Gastrocnemius medialis (tissue), 4 donors: ENCODE results near the gene NUP54. TPM values are rescaled to one million over a fixed set of nuclear protein-coding genes. Genes with fewer than 3 reads are reported as not detected.

ENCODE experiments used
- ATAC-seq, 2 donors: fragments of 150-250 bp; one replicate each; pipeline ENCODE4 v1.9.1; 2016
- DNase-seq, 2 donors: peaks; one replicate each; pipeline ENCODE4 v3.0.0-alpha.2; 2019
- H3K27ac ChIP-seq, 4 donors: fragments of 200-600 bp; sonication (generic); 1 replicate in 1 of 4; 2 replicates in 3 of 4; pipeline ENCODE4 v1.5.1; 2016 to 2018; ENCODE audit warnings: mild to moderate bottlenecking in 2 of 4, moderate library complexity in 1 of 4
- H3K27me3 ChIP-seq, 3 donors: fragments of 200-600 bp; sonication (generic) in 2 of 3; 1 replicate in 1 of 3; 2 replicates in 2 of 3; pipeline versions ENCODE4 v1.5.1 to v1.6.0; 2016 to 2019; ENCODE audit warnings: mild to moderate bottlenecking in 1 of 3, moderate library complexity in 1 of 3
- H3K36me3 ChIP-seq, 2 donors: fragments of 200-600 bp; sonication (generic) in 1 of 2; one replicate each; pipeline ENCODE4 v1.5.1; 2017 to 2018
- H3K4me1 ChIP-seq, 2 donors: fragments of 200-600 bp; sonication (generic) in 1 of 2; one replicate each; pipeline ENCODE4 v1.5.1; 2016 to 2017; ENCODE audit warnings: mild to moderate bottlenecking in 2 of 2
- H3K4me3 ChIP-seq, 4 donors: fragments of 200-600 bp; sonication (generic) in 3 of 4; 1 replicate in 1 of 4; 2 replicates in 3 of 4; pipeline ENCODE4 v1.5.1; 2016 to 2019; ENCODE audit warnings: mild to moderate bottlenecking in 2 of 4
- H3K9me3 ChIP-seq, 3 donors: fragments of 200-600 bp; sonication (generic) in 2 of 3; 1 replicate in 1 of 3; 2 replicates in 2 of 3; pipeline ENCODE4 v1.5.1; 2016 to 2019
- POLR2A ChIP-seq, 2 donors: fragments of 450-650 bp; IDR thresholded peaks; one replicate each; pipeline ENCODE4 v1.6.1; 2017; ENCODE audit warnings: antibody characterized with exemption in 2 of 2, mild to moderate bottlenecking in 2 of 2, moderate library complexity in 2 of 2
- in situ Hi-C, 4 donors: fragments of 200-750 bp; cut with MboI; loops; one replicate each; pipeline versions ENCODE4 v1.15.0 to v1.8.0; 2017; ENCODE audit warnings: low sequenced_read_pairs in 4 of 4
- intact Hi-C: fragments of 100-400 bp; cut with DNase I; formaldehyde crosslinking; loops from one replicate; pipeline ENCODE4 v1.15.1; 2023; ENCODE audit warnings: low total_unique reads
- total RNA-seq, 4 donors: library from RNA; depleted of rRNA; stranded (reverse); fragments of >200 nt; gene quantifications; one replicate each; pipeline versions ENCODE4 v1.1.0 to v1.2.3, GENCODE V29; 2016
- TF ChIP-seq, protein P1 (sequence below), 5 experiments: fragments of 450-650 bp in 3 of 5; fragments of 200-600 bp in 2 of 5; sonication (generic) in 2 of 5; IDR thresholded peaks in 4 of 5; conservative IDR thresholded peaks in 1 of 5; 1 replicate in 4 of 5; 2 replicates in 1 of 5; pipeline ENCODE4 v1.5.1; 2016 to 2019; ENCODE audit warnings: antibody characterized with exemption in 5 of 5, mild to moderate bottlenecking in 3 of 5, moderate library complexity in 3 of 5

The NUP54 gene
- total RNA-seq, 4 donors from 2014 or later: 15.7 to 22.8 (median 20.0) TPM

DNA sequence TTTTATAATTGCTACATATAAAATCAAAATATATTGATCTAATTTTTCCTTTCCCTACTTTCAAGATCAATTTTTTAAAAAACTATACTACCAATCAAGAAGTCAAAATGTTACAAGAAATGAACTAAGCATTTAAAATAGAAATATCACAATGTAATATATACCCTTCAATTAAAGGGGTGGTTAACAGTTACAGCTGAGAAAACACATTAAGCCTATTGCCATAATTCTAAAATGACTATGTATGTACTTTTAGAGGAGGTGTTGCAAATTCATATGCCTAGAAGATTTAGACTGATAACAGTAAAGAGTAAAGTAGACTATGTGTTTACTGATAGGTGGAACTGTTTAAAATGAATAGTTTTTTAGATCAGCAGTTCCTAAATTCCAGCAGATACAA is 3.7 kb downstream of the NUP54 start:
- in situ Hi-C loops (no loop called here), intact Hi-C loops (loop anchor here (10.0 kb wide), 1 partner anchor 930 kb away; the partner anchor contains the start of gene CCNI)
- H3K27ac ChIP-seq: no peak overlapping the region
- H3K4me3 ChIP-seq: no peak overlapping the region
- ATAC-seq: no peak
- TF ChIP-seq, protein P1, sequence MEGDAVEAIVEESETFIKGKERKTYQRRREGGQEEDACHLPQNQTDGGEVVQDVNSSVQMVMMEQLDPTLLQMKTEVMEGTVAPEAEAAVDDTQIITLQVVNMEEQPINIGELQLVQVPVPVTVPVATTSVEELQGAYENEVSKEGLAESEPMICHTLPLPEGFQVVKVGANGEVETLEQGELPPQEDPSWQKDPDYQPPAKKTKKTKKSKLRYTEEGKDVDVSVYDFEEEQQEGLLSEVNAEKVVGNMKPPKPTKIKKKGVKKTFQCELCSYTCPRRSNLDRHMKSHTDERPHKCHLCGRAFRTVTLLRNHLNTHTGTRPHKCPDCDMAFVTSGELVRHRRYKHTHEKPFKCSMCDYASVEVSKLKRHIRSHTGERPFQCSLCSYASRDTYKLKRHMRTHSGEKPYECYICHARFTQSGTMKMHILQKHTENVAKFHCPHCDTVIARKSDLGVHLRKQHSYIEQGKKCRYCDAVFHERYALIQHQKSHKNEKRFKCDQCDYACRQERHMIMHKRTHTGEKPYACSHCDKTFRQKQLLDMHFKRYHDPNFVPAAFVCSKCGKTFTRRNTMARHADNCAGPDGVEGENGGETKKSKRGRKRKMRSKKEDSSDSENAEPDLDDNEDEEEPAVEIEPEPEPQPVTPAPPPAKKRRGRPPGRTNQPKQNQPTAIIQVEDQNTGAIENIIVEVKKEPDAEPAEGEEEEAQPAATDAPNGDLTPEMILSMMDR (IDR thresholded peaks at IDR 0.05 in 4 of 5, conservative IDR thresholded peaks at IDR 0.05 in 1 of 5): no peak
- TF ChIP-seq POLR2A (IDR thresholded peaks at IDR 0.05): no peak
- no peaks in the 10 kb centered on the region for H3K27me3 ChIP-seq
- peaks cover 30 to 35% of the 10 kb centered on the region in 2 donors for H3K4me1 ChIP-seq
- no peaks in the 10 kb centered on the region for H3K9me3 ChIP-seq
- DNase-seq: no peak
- H3K36me3 ChIP-seq: peaks cover 0 to 27% of the 10 kb centered on the region in 2 donors

DNA sequence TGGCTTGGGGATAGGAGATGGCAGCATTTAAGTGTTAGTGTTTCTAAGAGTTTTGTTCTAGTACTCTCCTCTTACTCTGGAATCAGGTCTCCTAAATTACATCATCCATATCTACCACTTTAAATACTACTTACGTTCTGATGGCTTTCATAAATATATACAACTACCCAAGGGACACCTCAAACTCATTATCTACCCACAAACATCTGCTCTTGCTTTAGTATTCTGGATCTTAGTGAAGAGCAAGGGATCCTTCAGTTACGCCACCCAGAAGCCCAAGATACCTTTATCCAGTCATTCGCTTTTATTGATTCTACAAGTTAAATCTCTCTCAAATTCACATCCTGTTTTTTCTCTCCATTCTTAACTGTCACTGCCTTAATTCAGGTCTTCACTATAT is 7.0 kb downstream of the NUP54 start:
- intact Hi-C loops: loop anchor here (10.0 kb wide), 1 partner anchor 934 kb away; the partner anchor contains the start of gene CCNI
- ATAC-seq: no peak
- in situ Hi-C loops: no loop called here
- no peak for DNase-seq
- TF ChIP-seq, protein P1 (IDR thresholded peaks at IDR 0.05 in 4 of 5, conservative IDR thresholded peaks at IDR 0.05 in 1 of 5): no peak
- TF ChIP-seq POLR2A (IDR thresholded peaks at IDR 0.05): no peak
- no peak overlapping the region for H3K4me3 ChIP-seq
- no peaks in the 10 kb centered on the region for H3K9me3 ChIP-seq
- no peak overlapping the region for H3K27ac ChIP-seq
- peaks cover 10 to 13% of the 10 kb centered on the region in 2 donors for H3K4me1 ChIP-seq
- H3K27me3 ChIP-seq: no peaks in the 10 kb centered on the region
- H3K36me3 ChIP-seq: peaks cover 0 to 31% of the 10 kb centered on the region in 2 donors

DNA sequence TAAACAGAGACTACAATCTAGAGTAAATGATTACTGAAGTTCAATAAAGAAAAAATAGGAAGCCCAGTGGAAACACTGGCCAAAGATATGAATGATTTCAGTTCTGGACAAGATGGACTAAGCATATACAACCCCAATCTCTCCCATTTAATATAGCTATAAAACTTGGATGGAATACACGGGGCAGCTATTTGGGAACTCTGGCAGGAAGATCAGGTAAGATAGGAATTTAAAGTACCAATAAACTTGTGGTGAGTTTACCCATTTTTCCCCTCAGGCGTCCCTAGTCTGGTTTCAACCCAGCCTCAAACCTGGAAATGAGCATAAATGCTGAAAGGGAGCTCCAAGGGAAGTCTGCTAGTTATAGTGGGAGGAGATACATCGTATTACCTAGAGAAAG is 20.4 kb downstream of the NUP54 start:
- in situ Hi-C loops: no loop called here
- no peaks in the 10 kb centered on the region for H3K9me3 ChIP-seq
- no peaks in the 10 kb centered on the region for H3K4me1 ChIP-seq
- H3K4me3 ChIP-seq: no peak overlapping the region
- peaks cover 0 to 35% of the 10 kb centered on the region in 2 donors for H3K36me3 ChIP-seq
- no peak for TF ChIP-seq POLR2A (IDR thresholded peaks at IDR 0.05)
- TF ChIP-seq, protein P1 (IDR thresholded peaks at IDR 0.05 in 4 of 5, conservative IDR thresholded peaks at IDR 0.05 in 1 of 5): no peak
- intact Hi-C loops: no loop called here
- no peak overlapping the region for H3K27ac ChIP-seq
- ATAC-seq: no peak
- DNase-seq: no peak
- H3K27me3 ChIP-seq: no peaks in the 10 kb centered on the region

DNA sequence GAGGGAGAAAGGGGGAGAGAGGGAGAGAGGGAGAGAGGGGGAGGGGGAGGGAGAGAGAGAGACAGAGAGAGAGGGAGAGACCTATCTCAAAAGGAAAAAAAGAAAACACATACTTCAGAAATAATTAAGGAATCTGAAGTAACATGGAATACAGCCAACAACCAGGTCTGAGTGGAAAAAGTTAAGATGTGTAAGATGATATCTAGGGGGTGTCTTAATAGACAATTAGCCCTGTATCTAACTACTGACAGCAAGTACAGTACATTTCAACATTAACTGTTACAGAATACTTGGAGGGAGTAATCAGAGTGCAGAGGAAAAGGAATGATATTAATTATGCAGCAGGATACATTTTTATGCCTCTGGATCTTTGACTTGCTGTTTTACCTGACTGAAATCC is 22.4 kb downstream of the NUP54 start:
- in situ Hi-C loops (no loop called here), intact Hi-C loops (no loop called here)
- DNase-seq (no peak), ATAC-seq (no peak)
- Histone ChIP-seq H3K27ac (no peak overlapping the region), H3K9me3 (no peaks in the 10 kb centered on the region), H3K4me3 (no peak overlapping the region), H3K4me1 (no peaks in the 10 kb centered on the region), H3K27me3 (no peaks in the 10 kb centered on the region), H3K36me3 (peaks cover 0 to 24% of the 10 kb centered on the region in 2 donors)
- TF ChIP-seq, protein P1 (IDR thresholded peaks at IDR 0.05 in 4 of 5, conservative IDR thresholded peaks at IDR 0.05 in 1 of 5): no peak
- TF ChIP-seq POLR2A (IDR thresholded peaks at IDR 0.05): no peak

DNA sequence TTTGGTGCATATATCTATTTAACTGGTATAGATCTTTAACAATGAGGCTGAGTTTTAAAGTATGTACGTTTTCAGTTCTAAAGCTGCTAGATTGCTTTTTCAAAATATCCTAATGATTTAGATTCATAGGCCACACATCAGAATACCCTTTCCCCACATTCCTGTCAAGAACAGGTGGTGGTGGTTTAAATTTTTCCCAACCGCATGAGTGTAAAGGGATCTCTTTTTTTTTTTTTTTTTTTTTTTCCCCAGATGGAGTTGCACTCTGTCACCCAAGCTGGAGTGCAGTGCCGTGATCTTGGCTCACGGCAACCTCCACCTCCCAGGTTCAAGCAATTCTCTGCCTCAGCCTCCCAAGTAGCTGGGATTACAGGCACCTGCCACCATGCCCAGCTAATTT is 28.0 kb downstream of the NUP54 start:
- ATAC-seq (peak in 1 of 2 donors; percentile 38), DNase-seq (no peak)
- in situ Hi-C loops: no loop called here
- Histone ChIP-seq H3K4me1 (no peaks in the 10 kb centered on the region), H3K4me3 (no peak overlapping the region), H3K36me3 (peaks cover 0 to 51% of the 10 kb centered on the region in 2 donors), H3K27me3 (no peaks in the 10 kb centered on the region), H3K27ac (peak overlapping the region in 1 of 4 donors; percentile 23), H3K9me3 (no peaks in the 10 kb centered on the region)
- intact Hi-C loops: no loop called here
- no peak for TF ChIP-seq POLR2A (IDR thresholded peaks at IDR 0.05)
- TF ChIP-seq, protein P1 (IDR thresholded peaks at IDR 0.05 in 4 of 5, conservative IDR thresholded peaks at IDR 0.05 in 1 of 5): no peak
